Skeletal muscle cell (primary cell): Measurements from ENCODE around the gene CKB.
A peak's percentile ranks its signal among the peaks of the same experiment; 100 is the strongest.

ENCODE experiments used
- DNase-seq: peaks from one replicate; pipeline ENCODE4 v3.0.0-alpha.2; 2010; ENCODE audit warnings: low read depth
- H3K4me3 ChIP-seq: 2 replicates; pipeline ENCODE4 v1.5.1; 2011; ENCODE audit warnings: low read depth, mild to moderate bottlenecking, control low read depth, low read length, moderate library complexity

Gene CKB

GRCh38 chr14:103550451-103551337 lies 28.1 kb upstream of the CKB start:
- DNase-seq = no peak
- no peak overlapping the region for H3K4me3 ChIP-seq

GRCh38 chr14:103549361-103550311 lies 27.0 kb upstream of the CKB start:
- DNase-seq = no peak
- no peak overlapping the region for H3K4me3 ChIP-seq

- H3K4me3 ChIP-seq = no peak overlapping the region
- no peak for DNase-seq
These were observed 26.1 kb upstream of the CKB start for GRCh38 chr14:103548463-103549351.

- H3K4me3 ChIP-seq = no peak overlapping the region
- no peak for DNase-seq
These were observed 25.4 kb upstream of the CKB start for GRCh38 chr14:103547941-103548462.

GRCh38 chr14:103547455-103547940 lies 24.9 kb upstream of the CKB start:
- DNase-seq = no peak
- H3K4me3 ChIP-seq = no peak overlapping the region

- no peak overlapping the region for H3K4me3 ChIP-seq
- DNase-seq = no peak
These were observed 24.2 kb upstream of the CKB start for GRCh38 chr14:103546652-103547454.

- H3K4me3 ChIP-seq = no peak overlapping the region
- DNase-seq = no peak
These were observed 23.5 kb upstream of the CKB start for GRCh38 chr14:103545915-103546651.

- H3K4me3 ChIP-seq = no peak overlapping the region
- no peak for DNase-seq
These were observed 22.7 kb upstream of the CKB start for GRCh38 chr14:103545219-103545914.

- DNase-seq = no peak
- no peak overlapping the region for H3K4me3 ChIP-seq
These were observed 22.0 kb upstream of the CKB start for GRCh38 chr14:103544388-103545218.

- no peak overlapping the region for H3K4me3 ChIP-seq
- no peak for DNase-seq
These were observed 21.2 kb upstream of the CKB start for GRCh38 chr14:103543721-103544387.

GRCh38 chr14:103543140-103543539 lies 20.5 kb upstream of the CKB start:
- DNase-seq = no peak
- no peak overlapping the region for H3K4me3 ChIP-seq

GRCh38 chr14:103542605-103543088 lies 20.0 kb upstream of the CKB start:
- H3K4me3 ChIP-seq = no peak overlapping the region
- DNase-seq = peak; percentile 53

- H3K4me3 ChIP-seq = no peak overlapping the region
- DNase-seq = no peak
These were observed 19.3 kb upstream of the CKB start for GRCh38 chr14:103541709-103542604.

- DNase-seq = no peak
- H3K4me3 ChIP-seq = no peak overlapping the region
These were observed 18.4 kb upstream of the CKB start for GRCh38 chr14:103540821-103541708.
